COLO668 (cell line): Measurements from ENCODE around the gene LDB3.
A peak's percentile ranks its signal among the peaks of the same experiment; 100 is the strongest.
"Not testable (repeated sequence)": the region's sequence is repeated elsewhere in the genome, so short reads cannot be mapped to it uniquely, and the experiment has no call there.

ENCODE experiments used
- DNase-seq: peaks from one replicate; lab custom pipeline; 2025; ENCODE audit not compliant: unreplicated experiment; lab: John Stamatoyannopoulos, UW

The LDB3 gene

DNA sequence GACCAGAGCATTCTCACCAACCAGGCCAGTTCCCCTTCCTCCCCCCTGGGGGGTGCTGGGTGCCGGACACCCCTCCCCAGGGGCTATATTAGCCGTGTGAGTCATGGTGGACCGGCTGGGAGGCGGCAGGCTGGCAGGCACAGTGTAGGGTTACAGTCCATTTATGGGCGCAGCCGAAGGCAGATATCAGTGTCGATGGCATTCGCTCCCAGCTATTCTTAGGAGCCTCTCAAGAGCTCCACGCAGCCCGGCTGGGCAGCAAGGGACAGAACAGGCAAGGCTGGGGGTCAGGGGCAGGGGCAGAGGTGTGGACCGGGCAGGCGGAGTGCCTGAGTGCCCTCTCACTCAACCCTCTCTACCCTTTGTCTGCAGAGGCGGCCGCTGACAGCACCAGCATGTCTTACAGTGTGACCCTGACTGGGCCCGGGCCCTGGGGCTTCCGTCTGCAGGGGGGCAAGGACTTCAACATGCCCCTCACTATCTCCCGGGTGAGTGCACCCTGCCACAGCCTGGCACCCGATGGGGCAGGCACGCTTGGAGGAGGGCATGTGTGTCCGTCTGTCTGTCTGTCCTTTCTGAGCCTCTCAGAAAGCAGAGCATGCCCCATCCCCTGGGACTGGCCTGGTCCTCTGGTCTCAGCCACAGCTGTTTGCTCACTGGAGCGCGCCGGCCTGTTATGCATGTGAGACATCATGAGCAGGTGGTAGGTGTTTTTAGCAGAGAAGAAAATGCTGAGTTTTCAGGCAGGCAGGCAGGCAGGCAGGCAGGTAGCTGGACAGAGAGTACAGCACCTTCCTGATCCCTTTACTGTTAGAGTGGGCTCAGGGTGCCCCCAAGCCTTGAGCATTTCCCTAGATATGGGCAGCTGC, at the start of gene LDB3:
LDB3 (plus strand) TSS at position 215 of the 869 bp plus-strand sequence; CDS start at position 396, 181 bp downstream.
- peak; percentile 88 for DNase-seq

GRCh38 chr10:86628311-86628710, 40.0 kb upstream of the LDB3 start:
- DNase-seq, result no peak

DNA sequence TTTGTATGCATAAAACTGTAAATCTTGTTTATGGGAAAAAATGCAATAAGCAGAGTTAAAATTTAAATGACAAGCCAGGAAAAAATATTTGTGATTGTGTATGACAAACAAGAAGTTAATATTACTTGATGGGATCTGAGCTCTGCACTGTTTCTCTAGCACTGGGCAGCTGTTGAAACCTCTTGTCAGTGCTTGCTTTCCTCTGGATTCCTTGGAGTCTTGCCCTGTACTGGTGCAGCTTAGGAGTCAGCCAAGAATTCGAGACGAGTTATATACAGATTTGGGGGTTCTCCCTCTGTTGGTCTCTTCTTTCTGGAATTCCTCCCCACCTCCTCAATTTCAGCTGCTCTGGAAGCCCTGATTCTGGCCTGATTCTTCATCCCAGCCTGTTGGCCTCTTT, 38.2 kb upstream of the LDB3 start:
- DNase-seq, result no peak

DNA sequence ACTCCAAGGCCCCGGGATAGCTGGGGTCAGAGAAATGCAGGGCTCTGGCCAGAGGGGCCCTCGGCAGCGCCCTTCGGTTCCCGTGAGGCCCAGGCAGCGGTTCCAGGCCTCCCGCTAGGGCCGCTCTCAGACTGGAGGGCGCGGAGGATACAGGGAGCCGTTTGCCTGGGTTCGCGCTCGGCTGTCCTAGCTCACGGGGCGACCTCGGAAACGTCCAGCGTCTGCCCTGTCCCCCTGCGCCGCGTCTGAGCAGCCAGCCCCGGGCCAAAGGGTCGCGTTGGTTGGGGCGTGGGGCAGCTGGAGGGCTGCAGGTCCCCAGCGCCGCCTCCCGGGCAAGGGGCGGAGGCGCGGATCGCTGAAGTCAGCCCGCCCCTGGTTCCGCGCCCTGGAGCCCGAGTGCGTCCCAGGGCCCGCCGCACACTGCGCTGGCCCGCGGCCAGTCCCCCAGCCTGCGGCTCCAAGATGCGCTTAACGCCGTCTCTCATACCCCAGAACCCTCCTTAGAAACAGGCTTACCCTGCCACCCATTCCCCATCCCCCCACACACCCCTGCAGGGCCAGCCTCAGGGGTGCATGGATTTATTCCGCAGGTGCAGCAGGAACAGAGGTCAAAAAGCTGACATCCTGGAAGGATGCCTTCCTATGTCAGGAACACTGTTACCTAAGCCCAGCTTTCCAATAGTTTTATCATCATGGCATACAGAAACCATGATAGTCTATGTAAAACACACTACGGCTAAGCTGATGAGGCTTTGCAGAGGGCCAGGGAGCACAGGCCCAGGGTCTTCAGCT, 36.1 kb upstream of the LDB3 start:
- peak; percentile 70 for DNase-seq

- DNase-seq, result no peak
Measured at GRCh38 chr10:86632951-86633350, 35.4 kb upstream of the LDB3 start.

- no peak for DNase-seq
Measured at GRCh38 chr10:86635402-86635801, 32.9 kb upstream of the LDB3 start.

DNA sequence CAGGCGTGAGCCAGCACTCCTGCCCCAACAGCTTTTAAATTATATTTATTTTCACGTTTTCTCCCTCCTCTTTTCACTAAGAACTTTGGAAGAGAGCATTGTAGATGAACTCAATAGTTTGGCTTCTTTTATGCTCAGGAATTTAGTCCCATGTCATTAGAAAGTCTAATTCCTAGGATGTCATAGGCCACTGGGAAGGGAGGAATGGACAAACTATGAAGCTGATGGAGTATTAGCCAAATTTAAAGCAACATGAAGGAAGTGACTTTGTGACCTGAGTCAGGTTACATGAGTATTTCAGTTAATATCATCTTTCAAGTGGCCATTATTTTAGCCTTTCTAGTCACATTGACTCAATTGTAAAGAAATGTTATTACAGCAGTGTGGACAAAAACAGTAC, 32.0 kb upstream of the LDB3 start:
- no peak for DNase-seq

- no peak for DNase-seq
Measured at GRCh38 chr10:86642021-86642420, 26.3 kb upstream of the LDB3 start.

GRCh38 chr10:86642499-86642898, 25.8 kb upstream of the LDB3 start:
- DNase-seq, result no peak

- DNase-seq, result no peak
Measured at GRCh38 chr10:86644152-86644793, 24.0 kb upstream of the LDB3 start.

DNA sequence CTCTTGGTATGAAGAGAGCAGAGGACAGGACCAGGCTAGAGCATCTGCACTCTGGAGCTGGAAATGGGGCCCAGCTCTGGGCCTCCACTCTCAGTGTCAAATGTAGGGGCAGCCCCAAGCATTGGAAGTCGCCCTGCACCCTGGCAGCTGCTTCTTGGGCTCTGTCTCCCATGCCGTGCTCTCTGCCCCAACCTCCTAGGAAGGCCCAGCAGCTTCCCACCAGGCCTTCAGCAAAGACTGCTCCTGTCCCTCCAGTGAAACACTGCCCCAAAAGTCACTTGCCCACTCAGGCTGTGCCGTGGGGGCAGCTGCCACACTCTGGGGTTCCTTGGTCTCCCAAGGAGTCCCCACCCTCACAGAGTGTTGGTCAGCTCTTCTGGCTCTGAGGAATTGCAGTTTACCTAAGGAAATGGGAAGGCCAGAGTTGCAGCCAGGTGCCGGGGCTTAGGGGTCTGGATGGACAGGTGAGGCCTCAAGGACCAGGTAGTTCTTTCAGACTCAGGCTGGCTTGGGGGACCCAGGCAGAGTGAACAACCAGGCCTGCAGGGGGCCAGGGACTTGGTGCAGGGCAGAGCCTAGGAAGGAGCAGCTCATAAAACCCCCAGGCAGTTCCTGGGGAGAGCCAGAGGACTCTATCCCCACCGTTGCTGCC, 23.4 kb upstream of the LDB3 start:
- DNase-seq, result no peak

DNA sequence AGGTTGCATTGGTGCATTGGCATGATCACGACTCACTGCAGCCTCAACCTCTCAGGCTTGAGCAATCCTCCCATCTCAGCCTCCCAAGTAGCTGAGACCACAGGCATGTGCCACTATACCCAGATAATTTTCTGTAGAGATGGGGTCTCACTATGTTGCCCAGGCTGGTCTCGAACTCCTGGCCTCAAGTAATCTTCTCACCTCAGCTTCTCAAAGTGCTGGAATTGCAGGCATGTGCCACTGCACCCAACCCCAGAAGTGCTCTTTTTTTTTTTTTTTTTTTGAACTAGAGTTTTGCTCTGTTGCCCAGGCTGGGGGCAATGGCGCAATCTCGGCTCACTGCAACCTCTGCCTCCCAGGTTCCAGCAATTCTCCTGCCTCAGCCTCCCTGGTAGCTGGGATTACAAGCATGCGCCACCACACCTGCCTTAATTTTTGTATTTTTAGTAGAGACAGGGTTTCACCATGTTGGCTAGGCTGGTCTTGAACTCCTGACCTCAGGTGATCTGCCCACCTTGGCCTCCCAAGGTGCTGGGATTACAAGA, 22.6 kb upstream of the LDB3 start:
- not testable (repeated sequence) for DNase-seq

DNA sequence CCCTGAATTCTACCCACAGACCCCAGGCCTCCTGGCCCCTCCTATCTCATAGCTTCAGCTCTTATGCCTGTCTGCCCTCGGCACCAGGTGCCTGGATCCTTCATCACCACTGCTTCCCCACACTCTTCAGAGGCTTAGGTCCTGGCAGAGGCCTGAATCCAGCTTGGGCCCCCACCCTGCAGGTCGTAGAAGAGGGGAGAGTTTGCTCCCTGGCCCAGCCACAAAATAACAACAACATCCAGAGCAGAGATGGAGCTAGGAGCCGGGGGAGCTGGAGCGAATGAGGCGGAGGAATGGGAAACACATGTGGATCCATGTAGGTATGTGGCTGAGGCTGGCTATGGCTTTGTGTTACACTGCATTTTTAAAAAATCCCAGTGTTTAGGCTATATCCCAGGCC, 21.8 kb upstream of the LDB3 start:
- DNase-seq, result no peak

- DNase-seq, result no peak
Measured at GRCh38 chr10:86646933-86647332, 21.4 kb upstream of the LDB3 start.

GRCh38 chr10:86647773-86648703, 20.3 kb upstream of the LDB3 start:
- no peak for DNase-seq

GRCh38 chr10:86648704-86649427, 19.4 kb upstream of the LDB3 start:
- DNase-seq, result peak; percentile 18

GRCh38 chr10:86649471-86650150, 18.7 kb upstream of the LDB3 start:
- no peak for DNase-seq

DNA sequence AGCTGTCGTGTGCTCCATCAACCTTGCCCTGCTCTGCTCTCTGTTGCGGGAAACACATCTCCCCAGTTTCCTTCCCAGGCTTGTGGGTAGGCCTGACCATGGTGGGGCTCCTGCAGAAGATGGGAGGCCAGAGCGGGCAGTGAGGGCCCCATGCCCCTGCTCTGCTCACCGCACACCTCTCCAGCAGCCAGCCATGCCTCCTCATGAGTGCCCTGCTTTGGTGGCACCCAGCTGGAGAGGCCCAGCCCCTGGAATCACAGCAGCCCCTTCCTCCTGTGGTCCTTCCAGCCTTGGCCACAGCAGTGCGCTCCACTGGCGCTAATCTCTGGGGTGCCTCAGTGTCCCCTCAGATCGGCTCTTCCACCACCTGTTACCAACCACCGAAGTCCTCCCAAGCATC, 18.2 kb upstream of the LDB3 start:
- no peak for DNase-seq
